Thoracic aorta (tissue), 2 donors: ENCODE data around the gene GLCE. TPM values are rescaled to one million over a fixed set of nuclear protein-coding genes. Genes with fewer than 3 reads are reported as not detected.

Source experiments
- ATAC-seq: fragments of 150-250 bp; one replicate; pipeline ENCODE4 v1.8.0; 2017; ENCODE audit warnings: low read depth; ENCODE audit not compliant: insufficient number of reproducible peaks, low FRiP score
- DNase-seq: peaks from one replicate; pipeline ENCODE4 v3.0.0-alpha.2; 2020; ENCODE audit warnings: low spot score
- H3K27ac ChIP-seq, 2 donors: fragments of 200-600 bp; sonication (generic); 1 replicate in 1 of 2; 2 replicates in 1 of 2; pipeline ENCODE4 v1.5.1; 2016; ENCODE audit warnings: mild to moderate bottlenecking in 2 of 2, moderate library complexity in 2 of 2
- H3K27me3 ChIP-seq: fragments of 200-600 bp; sonication (generic); replicated peaks from 2 replicates; pipeline ENCODE4 v1.6.0; 2016; ENCODE audit warnings: mild to moderate bottlenecking; ENCODE audit not compliant: insufficient read depth
- H3K36me3 ChIP-seq: fragments of 200-600 bp; sonication (generic); one replicate; pipeline ENCODE4 v1.5.1; 2016
- H3K4me1 ChIP-seq, 2 donors: fragments of 200-600 bp; sonication (generic); 1 replicate in 1 of 2; 2 replicates in 1 of 2; pipeline versions ENCODE4 v1.5.1 to v1.6.0; 2016; ENCODE audit warnings: low read depth in 2 of 2, mild to moderate bottlenecking in 1 of 2; ENCODE audit not compliant: control insufficient read depth in 1 of 2
- H3K4me3 ChIP-seq: fragments of 200-600 bp; sonication (generic); 2 replicates; pipeline ENCODE4 v1.5.1; 2016; ENCODE audit warnings: mild to moderate bottlenecking
- H3K9me3 ChIP-seq: fragments of 200-600 bp; sonication (generic); 2 replicates; pipeline ENCODE4 v1.5.1; 2016
- CTCF ChIP-seq: fragments of 200-600 bp; sonication (generic); IDR thresholded peaks from one replicate; pipeline ENCODE4 v1.5.1; 2019; ENCODE audit warnings: antibody characterized with exemption
- total RNA-seq, 2 donors: library from RNA; depleted of rRNA; stranded (reverse); fragments of >200 nt; gene quantifications; one replicate each; pipeline versions ENCODE4 v1.1.0 to v1.2.3, GENCODE V29; 2016

GLCE gene
- total RNA-seq, 2 donors from 2014 or later: 8.5 to 11.8 TPM

GRCh38 chr15:69303337-69304181 lies 143.1 kb downstream of the GLCE start:
- DNase-seq: no peak
- Histone ChIP-seq H3K9me3 (no peaks in the 10 kb centered on the region), H3K27me3 (no peaks in the 10 kb centered on the region), H3K27ac (no peak overlapping the region), H3K4me1 (peaks cover 0 to 11% of the 10 kb centered on the region in 2 donors), H3K36me3 (no peaks in the 10 kb centered on the region), H3K4me3 (no peak overlapping the region)
- no peak for TF ChIP-seq CTCF
- no peak for ATAC-seq

GRCh38 chr15:69304182-69304545 lies 143.7 kb downstream of the GLCE start:
- TF ChIP-seq CTCF: no peak
- no peak overlapping the region for H3K4me3 ChIP-seq
- DNase-seq (no peak), ATAC-seq (no peak)
- no peaks in the 10 kb centered on the region for H3K9me3 ChIP-seq
- no peaks in the 10 kb centered on the region for H3K36me3 ChIP-seq
- H3K27me3 ChIP-seq: no peaks in the 10 kb centered on the region
- H3K4me1 ChIP-seq: peaks cover 0 to 5% of the 10 kb centered on the region in 2 donors
- H3K27ac ChIP-seq: no peak overlapping the region

- Histone ChIP-seq H3K27ac (no peak overlapping the region), H3K36me3 (no peaks in the 10 kb centered on the region), H3K4me3 (no peak overlapping the region), H3K9me3 (no peaks in the 10 kb centered on the region), H3K27me3 (no peaks in the 10 kb centered on the region), H3K4me1 (no peaks in the 10 kb centered on the region)
- ATAC-seq: no peak
- DNase-seq: peak; percentile 9
- no peak for TF ChIP-seq CTCF
These were observed 144.9 kb downstream of the GLCE start for GRCh38 chr15:69305204-69305931.

GRCh38 chr15:69305933-69306568 lies 145.6 kb downstream of the GLCE start:
- no peak for DNase-seq
- Histone ChIP-seq H3K4me3 (no peak overlapping the region), H3K27ac (no peak overlapping the region), H3K9me3 (no peaks in the 10 kb centered on the region), H3K36me3 (no peaks in the 10 kb centered on the region), H3K27me3 (no peaks in the 10 kb centered on the region), H3K4me1 (no peaks in the 10 kb centered on the region)
- no peak for ATAC-seq
- TF ChIP-seq CTCF: no peak

- Histone ChIP-seq H3K9me3 (no peaks in the 10 kb centered on the region), H3K27me3 (no peaks in the 10 kb centered on the region), H3K36me3 (no peaks in the 10 kb centered on the region), H3K4me3 (no peak overlapping the region), H3K4me1 (no peaks in the 10 kb centered on the region), H3K27ac (no peak overlapping the region)
- DNase-seq (no peak), ATAC-seq (no peak)
- no peak for TF ChIP-seq CTCF
These were observed 147.5 kb downstream of the GLCE start for GRCh38 chr15:69307939-69308338.
